Measurements from ENCODE around the gene PARD6G. TPM values are rescaled to one million over a fixed set of nuclear protein-coding genes. Genes with fewer than 3 reads are reported as not detected.

Gene PARD6G
- total and polyA plus RNA-seq, 2 of the 13 experiments (the other 11 are each of a cell fraction or from before 2014, with no cell fraction given): 3.6 to 7.4 TPM

- TF ChIP-seq KDM5B (CRISPR knock-in tag; IDR thresholded peaks at IDR 0.05; ENCODE audit: borderline replicate concordance) (no peak), MAX (IDR thresholded peaks at IDR 0.05) (peak; percentile 62), ZBTB20 (CRISPR knock-in tag; IDR thresholded peaks at IDR 0.05; ENCODE audit: borderline replicate concordance, low read depth) (no peak), THAP11 (CRISPR knock-in tag; IDR thresholded peaks at IDR 0.05) (peak; percentile 76), UBTF (CRISPR knock-in tag; IDR thresholded peaks at IDR 0.05) (no peak), SNAPC4 (CRISPR knock-in tag; IDR thresholded peaks at IDR 0.05) (peak; percentile 97), RFXANK (CRISPR knock-in tag; IDR thresholded peaks at IDR 0.05) (0 out of 2 replicates have a peak, but pooled peaks have one; percentile 30), ZMAT3 (CRISPR knock-in tag; conservative IDR thresholded peaks at IDR 0.05) (no peak), MEIS1 (CRISPR knock-in tag; IDR thresholded peaks at IDR 0.05; ENCODE audit: borderline replicate concordance) (0 out of 2 replicates have a peak, but pooled peaks have one; percentile 53), ZNF615 (CRISPR knock-in tag; IDR thresholded peaks at IDR 0.05; ENCODE audit: borderline replicate concordance) (no peak), ZNF672 (CRISPR knock-in tag; IDR thresholded peaks at IDR 0.05) (no peak), NFYB (CRISPR knock-in tag; IDR thresholded peaks at IDR 0.05) (peak; percentile 91), SETDB1 (CRISPR knock-in tag; IDR thresholded peaks at IDR 0.05; ENCODE audit: borderline replicate concordance) (no peak), ZNF562 (CRISPR knock-in tag; IDR thresholded peaks at IDR 0.05; ENCODE audit: borderline replicate concordance) (no peak), ZNF775 (CRISPR knock-in tag; IDR thresholded peaks at IDR 0.05; ENCODE audit: borderline replicate concordance) (no peak), ZNF546 (CRISPR knock-in tag; conservative IDR thresholded peaks at IDR 0.05) (no peak), TCF7L2 (IDR thresholded peaks at IDR 0.05; ENCODE audit: low read depth, low read length) (no peak), IRF1 (CRISPR knock-in tag; IDR thresholded peaks at IDR 0.05; ENCODE audit: low read depth) (no peak), CHD2 (IDR thresholded peaks at IDR 0.05; ENCODE audit: low read depth, low read length) (peak; percentile 90), FOXO1 (CRISPR knock-in tag; IDR thresholded peaks at IDR 0.05) (no peak), ZNF777 (CRISPR knock-in tag; IDR thresholded peaks at IDR 0.05) (0 out of 2 replicates have a peak, but pooled peaks have one; percentile 32), ZSCAN30 (CRISPR knock-in tag; IDR thresholded peaks at IDR 0.05) (no peak)
Observed at GRCh38 chr18:80108739-80109675, 138.3 kb downstream of the PARD6G start, which contains the start of gene ADNP2 (continued).

All from HepG2 (cell line).